Transverse colon (tissue), 4 donors: ENCODE results near the gene ZNF205. TPM values are rescaled to one million over a fixed set of nuclear protein-coding genes. Genes with fewer than 3 reads are reported as not detected.

Experiments
- DNase-seq: peaks from one replicate; pipeline ENCODE4 v3.0.0-alpha.2; 2019
- H3K27ac ChIP-seq, 4 donors: fragments of 200-600 bp; sonication (generic); 2 replicates each; pipeline ENCODE4 v1.5.1; 2016 to 2018; ENCODE audit warnings: inconsistent platforms in 4 of 4
- H3K27me3 ChIP-seq: fragments of 200-600 bp; sonication (generic); 2 replicates; pipeline ENCODE4 v1.5.1; 2017; ENCODE audit warnings: inconsistent platforms
- H3K36me3 ChIP-seq, 4 donors: fragments of 200-600 bp; sonication (generic); 2 replicates each; pipeline ENCODE4 v1.5.1; 2017 to 2019; ENCODE audit warnings: inconsistent platforms in 4 of 4
- H3K4me1 ChIP-seq, 4 donors: fragments of 200-600 bp; sonication (generic); 2 replicates each; pipeline ENCODE4 v1.5.1; 2017 to 2020; ENCODE audit warnings: inconsistent platforms in 4 of 4
- H3K4me3 ChIP-seq, 4 donors: fragments of 200-600 bp; sonication (generic); 1 replicate in 1 of 4; 2 replicates in 3 of 4; pipeline versions ENCODE4 v1.5.1 to v1.6.1; 2017 to 2019; ENCODE audit warnings: inconsistent platforms in 4 of 4
- H3K9me3 ChIP-seq, 2 donors: fragments of 200-600 bp; sonication (generic); 2 replicates each; pipeline ENCODE4 v1.5.1; 2017 to 2019; ENCODE audit warnings: inconsistent platforms in 2 of 2
- CTCF ChIP-seq, 5 experiments: fragments of 200-600 bp in 3 of 5; fragments of 450-650 bp in 2 of 5; sonication (generic) in 3 of 5; IDR thresholded peaks; 1 replicate in 2 of 5; 2 replicates in 3 of 5; pipeline ENCODE4 v1.5.1; 2016 to 2017; ENCODE audit warnings: antibody characterized with exemption in 5 of 5, inconsistent platforms in 3 of 5, mild to moderate bottlenecking in 2 of 5, moderate library complexity in 1 of 5
- EP300 ChIP-seq: sonication (generic); formaldehyde crosslinking; IDR thresholded peaks from one replicate; pipeline ENCODE4 v1.6.1; 2017; ENCODE audit warnings: antibody characterized with exemption, low read depth
- POLR2A ChIP-seq: fragments of 450-650 bp; IDR thresholded peaks from one replicate; pipeline ENCODE4 v1.6.1; 2016; ENCODE audit warnings: antibody characterized with exemption, mild to moderate bottlenecking, moderate library complexity
- POLR2AphosphoS5 ChIP-seq, 3 donors: sonication (generic); formaldehyde crosslinking; IDR thresholded peaks; one replicate each; pipeline ENCODE4 v1.6.1; 2016; ENCODE audit warnings: antibody characterized with exemption in 3 of 3
- WGBS, 2 donors: methylation state at CpG; one replicate each; pipeline ENCODE4 v1.1.5; 2018; ENCODE audit warnings: low coverage in 1 of 2; 5-methylcytosine and 5-hydroxymethylcytosine counted together
- in situ Hi-C, 4 donors: fragments of 200-750 bp; cut with MboI; loops; one replicate each; pipeline versions ENCODE4 v1.15.0 to v1.15.1; 2017; ENCODE audit warnings: low sequenced_read_pairs in 3 of 4, low pct_ligation_motif_present in 1 of 4, low pct_unique_long_range_greater_than_20kb in 1 of 4
- intact Hi-C: fragments of 100-400 bp; cut with DNase I; formaldehyde crosslinking; loops from one replicate; pipeline ENCODE4 v1.15.1; 2023; ENCODE audit warnings: low total_unique reads
- total RNA-seq, 4 donors: library from RNA; depleted of rRNA; stranded (reverse); fragments of >200 nt; gene quantifications; one replicate each; pipeline ENCODE4 v1.1.0, GENCODE V29; 2016

ZNF205 gene
- total RNA-seq, 4 donors from 2014 or later = 5.2 to 16.3 (median 15.5) TPM

GRCh38 chr16:3145660-3146059, 33.3 kb downstream of the ZNF205 start:
- DNase-seq = no peak
- peaks cover 4 to 25% (median 19%) of the 10 kb centered on the region in 4 donors for H3K4me1 ChIP-seq
- H3K4me3 ChIP-seq = no peak overlapping the region
- WGBS, 2 donors = 82 to 90% methylated on average over 2 to 12 of the region's 12 CpGs
- H3K27me3 ChIP-seq = no peaks in the 10 kb centered on the region
- H3K27ac ChIP-seq = no peak overlapping the region
- intact Hi-C loops (no loop called here), in situ Hi-C loops (loop anchor here in 1 of 4 donors (25.0 kb wide), 1 partner anchor 108 kb away; the partner anchor contains the start of genes BICDL2 and MMP25)
- H3K36me3 ChIP-seq = peaks cover 0 to 14% (median 2%) of the 10 kb centered on the region in 4 donors
- TF ChIP-seq EP300 (no peak), POLR2A (no peak), CTCF (IDR thresholded peaks at IDR 0.05) (no peak), POLR2AphosphoS5 (IDR thresholded peaks at IDR 0.05) (no peak)
- H3K9me3 ChIP-seq = no peaks in the 10 kb centered on the region

- intact Hi-C loops = no loop called here
- H3K27ac ChIP-seq = no peak overlapping the region
- in situ Hi-C loops = loop anchor here in 1 of 4 donors (25.0 kb wide), 1 partner anchor 110 kb away; the partner anchor contains the start of genes BICDL2 and MMP25
- 92% methylated on average over 15 of the region's 16 CpGs; no CpG with 5 or more reads in 1 of the 2 donors for whole genome bisulfite sequencing, 2 donors
- no peaks in the 10 kb centered on the region for H3K27me3 ChIP-seq
- no peaks in the 10 kb centered on the region for H3K9me3 ChIP-seq
- no peak overlapping the region for H3K4me3 ChIP-seq
- H3K4me1 ChIP-seq = peaks cover 11 to 40% (median 34%) of the 10 kb centered on the region in 4 donors
- TF ChIP-seq CTCF (IDR thresholded peaks at IDR 0.05) (no peak), POLR2A (no peak), POLR2AphosphoS5 (IDR thresholded peaks at IDR 0.05) (no peak), EP300 (no peak)
- DNase-seq = no peak
- H3K36me3 ChIP-seq = no peaks in the 10 kb centered on the region
These were observed 34.8 kb downstream of the ZNF205 start for GRCh38 chr16:3147046-3147756.

GRCh38 chr16:3147757-3148104, 35.3 kb downstream of the ZNF205 start:
- Histone ChIP-seq H3K27me3 (no peaks in the 10 kb centered on the region), H3K4me3 (no peak overlapping the region), H3K27ac (no peak overlapping the region), H3K9me3 (no peaks in the 10 kb centered on the region), H3K36me3 (no peaks in the 10 kb centered on the region), H3K4me1 (peaks cover 11 to 45% (median 38%) of the 10 kb centered on the region in 4 donors)
- WGBS, 2 donors = 89% methylated on average over 5 of the region's 5 CpGs; no CpG with 5 or more reads in 1 of the 2 donors
- intact Hi-C loops = no loop called here
- in situ Hi-C loops = loop anchor here in 1 of 4 donors (25.0 kb wide), 1 partner anchor 110 kb away; the partner anchor contains the start of genes BICDL2 and MMP25
- TF ChIP-seq EP300 (no peak), POLR2A (no peak), CTCF (IDR thresholded peaks at IDR 0.05) (no peak), POLR2AphosphoS5 (IDR thresholded peaks at IDR 0.05) (no peak)
- no peak for DNase-seq

GRCh38 chr16:3148256-3149192, 36.1 kb downstream of the ZNF205 start:
- Histone ChIP-seq H3K9me3 (no peaks in the 10 kb centered on the region), H3K4me3 (no peak overlapping the region), H3K27me3 (no peaks in the 10 kb centered on the region), H3K4me1 (peaks cover 11 to 43% (median 36%) of the 10 kb centered on the region in 4 donors), H3K36me3 (no peaks in the 10 kb centered on the region), H3K27ac (no peak overlapping the region)
- TF ChIP-seq POLR2A (no peak), POLR2AphosphoS5 (IDR thresholded peaks at IDR 0.05) (no peak)
- intact Hi-C loops = no loop called here
- no peak for DNase-seq
- WGBS, 2 donors = 95% methylated on average over 12 of the region's 13 CpGs; no CpG with 5 or more reads in 1 of the 2 donors
- in situ Hi-C loops = loop anchor here in 1 of 4 donors (25.0 kb wide), 1 partner anchor 111 kb away; the partner anchor contains the start of genes BICDL2 and MMP25
